A549 (cell line): ENCODE results near the gene KAT2B.

ENCODE experiments used
- CHD2 ChIP-seq: fragments of 150-350 bp; IDR thresholded peaks from 2 replicates; pipeline ENCODE4 v1.6.1; 2014; ENCODE audit warnings: low read length; ENCODE audit not compliant: partially characterized antibody
- KDM1A ChIP-seq: fragments of 200-600 bp; sonication (generic); IDR thresholded peaks from 2 replicates; pipeline ENCODE4 v1.6.1; 2016; ENCODE audit warnings: low read depth, mild to moderate bottlenecking
- POLR2A ChIP-seq: IDR thresholded peaks from 2 replicates; pipeline ENCODE4 v1.6.1; 2012; ENCODE audit warnings: mild to moderate bottlenecking, low read length
- RCOR1 ChIP-seq: fragments of 150-350 bp; IDR thresholded peaks from 2 replicates; pipeline ENCODE4 v1.6.1; 2014; ENCODE audit warnings: antibody characterized with exemption, low read length, low read depth
- SMC3 ChIP-seq: fragments of >200 bp; sonication (Bioruptor Twin); formaldehyde crosslinking; IDR thresholded peaks from 3 replicates; pipeline ENCODE4 v1.6.1; 2018; ENCODE audit warnings: inconsistent platforms
- TP53 ChIP-seq: fragments of 250-450 bp; sonication (Bioruptor Pico); IDR thresholded peaks from 2 replicates; pipeline ENCODE4 v1.5.0; 2021; ENCODE audit warnings: mild to moderate bottlenecking, moderate library complexity
- ZSCAN20 ChIP-seq: fragments of 250-450 bp; sonication (Bioruptor Pico); IDR thresholded peaks from 2 replicates; pipeline ENCODE4 v1.8.0; 2022; ENCODE audit warnings: mild to moderate bottlenecking, moderate library complexity
- TF ChIP-seq, protein P1 (sequence below): fragments of 250-450 bp; sonication (Bioruptor Pico); IDR thresholded peaks from 2 replicates; pipeline ENCODE4 v1.5.0; 2021; ENCODE audit warnings: mild to moderate bottlenecking, moderate library complexity, borderline replicate concordance
- TF ChIP-seq, protein P2 (sequence below): fragments of >200 bp; sonication (Bioruptor Twin); formaldehyde crosslinking; IDR thresholded peaks from 3 replicates; pipeline ENCODE4 v1.5.1; 2016

DNA sequence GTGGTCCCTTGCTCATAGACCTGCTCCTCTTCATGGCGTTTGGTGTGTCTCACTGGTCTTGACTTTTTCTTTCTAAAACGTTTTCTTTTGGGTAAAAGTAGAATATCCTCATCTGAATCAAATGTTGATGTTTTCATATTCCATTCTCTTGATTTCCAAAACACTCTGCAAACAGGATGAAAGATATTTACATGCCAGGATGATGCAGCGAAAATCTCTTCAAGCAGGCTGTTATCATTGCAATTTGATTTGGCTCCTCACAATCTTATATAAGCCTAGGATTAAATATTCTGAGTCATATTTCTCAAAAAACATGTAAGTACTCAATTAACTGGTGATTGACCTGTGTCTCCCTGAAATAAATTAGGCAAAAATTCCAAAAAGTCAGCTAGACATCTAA is 38.3 kb upstream of the KAT2B start:
- TF ChIP-seq, protein P1, sequence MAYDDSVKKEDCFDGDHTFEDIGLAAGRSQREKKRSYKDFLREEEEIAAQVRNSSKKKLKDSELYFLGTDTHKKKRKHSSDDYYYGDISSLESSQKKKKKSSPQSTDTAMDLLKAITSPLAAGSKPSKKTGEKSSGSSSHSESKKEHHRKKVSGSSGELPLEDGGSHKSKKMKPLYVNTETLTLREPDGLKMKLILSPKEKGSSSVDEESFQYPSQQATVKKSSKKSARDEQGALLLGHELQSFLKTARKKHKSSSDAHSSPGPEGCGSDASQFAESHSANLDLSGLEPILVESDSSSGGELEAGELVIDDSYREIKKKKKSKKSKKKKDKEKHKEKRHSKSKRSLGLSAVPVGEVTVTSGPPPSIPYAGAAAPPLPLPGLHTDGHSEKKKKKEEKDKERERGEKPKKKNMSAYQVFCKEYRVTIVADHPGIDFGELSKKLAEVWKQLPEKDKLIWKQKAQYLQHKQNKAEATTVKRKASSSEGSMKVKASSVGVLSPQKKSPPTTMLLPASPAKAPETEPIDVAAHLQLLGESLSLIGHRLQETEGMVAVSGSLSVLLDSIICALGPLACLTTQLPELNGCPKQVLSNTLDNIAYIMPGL = no peak
- TF ChIP-seq, protein P2, sequence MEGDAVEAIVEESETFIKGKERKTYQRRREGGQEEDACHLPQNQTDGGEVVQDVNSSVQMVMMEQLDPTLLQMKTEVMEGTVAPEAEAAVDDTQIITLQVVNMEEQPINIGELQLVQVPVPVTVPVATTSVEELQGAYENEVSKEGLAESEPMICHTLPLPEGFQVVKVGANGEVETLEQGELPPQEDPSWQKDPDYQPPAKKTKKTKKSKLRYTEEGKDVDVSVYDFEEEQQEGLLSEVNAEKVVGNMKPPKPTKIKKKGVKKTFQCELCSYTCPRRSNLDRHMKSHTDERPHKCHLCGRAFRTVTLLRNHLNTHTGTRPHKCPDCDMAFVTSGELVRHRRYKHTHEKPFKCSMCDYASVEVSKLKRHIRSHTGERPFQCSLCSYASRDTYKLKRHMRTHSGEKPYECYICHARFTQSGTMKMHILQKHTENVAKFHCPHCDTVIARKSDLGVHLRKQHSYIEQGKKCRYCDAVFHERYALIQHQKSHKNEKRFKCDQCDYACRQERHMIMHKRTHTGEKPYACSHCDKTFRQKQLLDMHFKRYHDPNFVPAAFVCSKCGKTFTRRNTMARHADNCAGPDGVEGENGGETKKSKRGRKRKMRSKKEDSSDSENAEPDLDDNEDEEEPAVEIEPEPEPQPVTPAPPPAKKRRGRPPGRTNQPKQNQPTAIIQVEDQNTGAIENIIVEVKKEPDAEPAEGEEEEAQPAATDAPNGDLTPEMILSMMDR = no peak
- TF ChIP-seq TP53 (CRISPR knock-in tag) (no peak), SMC3 (no peak), KDM1A (no peak), RCOR1 (no peak), ZSCAN20 (CRISPR knock-in tag) (no peak), POLR2A (no peak), CHD2 (no peak)
